ENCODE results near the gene VAMP8. TPM values are rescaled to one million over a fixed set of nuclear protein-coding genes. Genes with fewer than 3 reads are reported as not detected.
"Not testable (repeated sequence)": the region's sequence is repeated elsewhere in the genome, so short reads cannot be mapped to it uniquely, and the experiment has no call there.

The VAMP8 gene
- total RNA-seq, 1 donor from 2014 or later: 14.6 TPM

DNA sequence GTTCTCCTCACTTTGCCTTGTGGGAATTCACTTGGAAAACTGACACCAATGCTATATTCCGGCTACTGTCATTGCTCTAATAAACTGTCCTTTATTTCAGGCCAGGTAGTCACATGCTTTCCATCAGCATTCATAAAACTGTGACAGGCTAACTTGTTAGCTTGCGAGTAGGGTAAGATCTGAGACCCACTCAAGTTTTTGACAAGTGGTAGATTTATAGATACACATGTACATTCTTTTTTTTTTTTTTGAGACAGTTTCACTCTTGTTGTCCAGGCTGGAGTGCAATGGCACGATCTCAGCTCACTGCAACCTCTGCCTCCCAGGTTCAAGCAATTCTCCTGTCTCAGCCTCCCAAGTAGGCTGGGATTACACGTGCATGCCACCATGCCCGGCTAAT lies 40.3 kb downstream of the VAMP8 start:
- DNase-seq (ENCODE audit: low read depth, low spot score): not testable (repeated sequence)

DNA sequence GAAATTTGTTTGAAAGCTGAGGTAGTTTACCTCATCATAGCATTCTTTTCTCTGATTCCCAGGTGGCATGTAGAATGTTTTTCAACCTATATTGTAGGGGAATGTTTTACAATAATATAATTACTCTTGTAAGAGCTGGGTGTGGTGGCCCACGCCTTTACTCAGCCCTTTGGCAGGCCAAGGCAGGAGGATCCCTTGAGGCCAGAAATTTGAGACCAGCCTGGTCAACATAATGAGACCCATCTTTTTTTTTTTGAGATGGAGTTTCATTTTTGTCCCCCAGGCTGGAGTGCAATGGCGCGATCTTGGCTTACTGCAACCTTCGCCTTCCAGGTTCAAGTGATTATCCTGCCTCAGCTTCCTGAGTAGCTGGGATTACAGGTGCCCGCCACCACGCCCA lies 42.2 kb downstream of the VAMP8 start:
- DNase-seq (ENCODE audit: low read depth, low spot score): no peak

DNA sequence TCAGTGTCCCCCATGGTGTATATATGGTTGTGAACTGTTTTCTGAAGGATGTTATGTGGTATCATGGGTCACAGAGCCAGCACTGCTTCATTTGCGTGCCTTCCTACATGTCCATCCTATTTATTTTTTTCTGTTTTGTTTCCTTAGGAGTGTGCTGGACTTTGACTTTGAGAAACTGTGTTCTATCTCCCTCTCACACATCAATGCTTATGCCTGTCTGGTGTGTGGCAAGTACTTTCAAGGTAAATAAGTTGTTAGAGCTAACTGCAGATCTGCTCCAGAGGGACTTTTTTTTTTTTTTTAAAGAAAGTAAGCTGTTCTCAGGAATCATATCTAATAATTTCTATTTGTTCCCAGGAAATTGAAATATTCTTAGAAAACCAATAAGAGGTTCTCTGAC lies 44.0 kb downstream of the VAMP8 start:
- DNase-seq (ENCODE audit: low read depth, low spot score): no peak

DNA sequence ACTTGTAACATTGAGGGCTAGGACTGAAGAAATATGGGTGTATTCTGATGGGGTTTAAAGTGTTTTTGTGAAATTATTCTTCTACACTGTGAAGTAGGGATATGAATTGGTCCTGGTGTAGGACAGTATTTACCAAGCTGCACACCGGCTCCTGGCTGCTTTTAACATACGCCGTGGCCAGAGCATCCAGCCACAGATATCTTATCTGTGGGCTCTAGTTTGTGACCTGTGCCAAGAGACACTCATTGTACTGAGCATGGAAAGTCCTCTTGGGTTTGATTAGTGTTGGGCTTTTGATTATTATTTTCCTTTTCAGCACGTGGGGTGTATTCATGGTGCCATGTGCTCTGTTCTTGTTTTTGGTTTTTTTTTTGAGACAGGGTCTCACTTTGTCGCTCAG lies 46.6 kb downstream of the VAMP8 start:
- DNase-seq (ENCODE audit: low read depth, low spot score): no peak

DNA sequence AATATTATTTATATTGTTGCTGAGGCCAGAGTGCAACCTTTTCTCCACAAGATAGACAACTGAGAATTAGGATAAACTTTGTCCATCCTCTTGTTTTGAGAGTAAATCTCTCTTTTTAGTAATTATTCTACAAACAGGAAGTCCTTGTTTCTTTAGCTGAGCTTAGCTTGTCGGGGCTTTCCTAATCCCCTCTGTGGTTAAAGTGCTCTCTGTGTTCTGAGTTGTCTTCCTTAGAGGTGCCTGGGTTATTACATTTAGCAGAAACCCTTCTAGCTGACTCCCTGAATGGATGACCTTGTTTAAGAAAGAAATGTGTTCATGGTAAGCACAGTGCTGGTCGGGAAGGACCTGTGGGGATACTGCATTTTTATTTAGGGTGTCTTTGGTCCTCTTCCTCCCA lies 51.3 kb downstream of the VAMP8 start:
- DNase-seq (ENCODE audit: low read depth, low spot score): no peak

DNA sequence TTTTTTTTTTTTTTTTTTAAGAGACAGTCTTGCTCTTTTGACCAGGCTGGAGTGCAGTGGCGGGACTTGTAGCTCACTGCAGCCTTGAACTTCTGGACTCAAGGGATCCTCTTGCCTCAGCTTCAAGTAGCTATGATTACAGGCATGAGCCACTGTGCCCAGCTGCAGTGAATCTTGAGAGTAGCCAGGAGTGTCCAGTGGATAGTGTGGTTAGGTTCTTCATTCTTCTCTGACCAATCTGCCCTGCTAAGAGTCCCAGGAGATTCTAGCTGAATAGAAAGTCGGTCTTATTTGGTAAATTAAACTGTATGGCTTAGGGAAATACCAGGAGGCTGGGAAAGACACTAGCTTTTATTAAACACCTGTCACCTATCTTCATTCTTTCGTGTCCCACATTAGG lies 53.9 kb downstream of the VAMP8 start:
- no peak for DNase-seq (ENCODE audit: low read depth, low spot score)

Other genes with a start within 250 kb of the VAMP8 start
- gene TGOLN2, start 249.6 kb upstream of the VAMP8 start, total RNA-seq: 132 and 163 TPM in 2 replicates
- gene RETSAT, start 223.1 kb upstream of the VAMP8 start, total RNA-seq: 36.3 and 67.8 TPM in 2 replicates
- gene ELMOD3, start 222.8 kb upstream of the VAMP8 start, total RNA-seq: 8.3 and 17.9 TPM in 2 replicates
- gene CAPG, start 167.2 kb upstream of the VAMP8 start, total RNA-seq: 73.1 and 75.6 TPM in 2 replicates
- 0.13 TPM in 1 of 2 replicates, not detected in the other for gene SH2D6, start 158.9 kb upstream of the VAMP8 start, total RNA-seq
- gene MAT2A, start 38.4 kb upstream of the VAMP8 start, total RNA-seq: 161 and 214 TPM in 2 replicates
- 39.1 and 68.9 TPM in 2 replicates for gene GGCX, start 16.1 kb upstream of the VAMP8 start, total RNA-seq
- gene VAMP5, start 6.8 kb downstream of the VAMP8 start, total RNA-seq: 60.0 and 101 TPM in 2 replicates
- gene RNF181, start 18.2 kb downstream of the VAMP8 start, total RNA-seq: 164 and 248 TPM in 2 replicates
- 8.5 and 8.8 TPM in 2 replicates for gene TMEM150A, start 25.1 kb downstream of the VAMP8 start, total RNA-seq
- gene C2orf68, start 34.5 kb downstream of the VAMP8 start, total RNA-seq: 20.6 and 21.2 TPM in 2 replicates
- 56.8 and 75.7 TPM in 2 replicates for gene USP39, start 38.6 kb downstream of the VAMP8 start, total RNA-seq
- not detected in 2 replicates for gene SFTPB, start 90.6 kb downstream of the VAMP8 start, total RNA-seq
- gene GNLY, start 116.8 kb downstream of the VAMP8 start, total RNA-seq: not detected in 2 replicates
- 5.7 and 23.8 TPM in 2 replicates for gene ATOH8, start 176.4 kb downstream of the VAMP8 start, total RNA-seq

All from pulmonary artery endothelial cell (primary cell).